Stimulated activated naive CD4-positive, alpha-beta T cell (primary cell): ENCODE measurements around the gene PCCA.
"Not testable (repeated sequence)": the region's sequence is repeated elsewhere in the genome, so short reads cannot be mapped to it uniquely, and the experiment has no call there.

Experiments
- DNase-seq, 6 experiments: peaks; one replicate each; lab custom pipeline; 2025; lab: John Stamatoyannopoulos, UW

PCCA gene

GRCh38 chr13:100141461-100141961, 52.6 kb downstream of the PCCA start:
- not testable (repeated sequence) for DNase-seq

- no peak for DNase-seq
Observed at GRCh38 chr13:100146534-100146933, 57.6 kb downstream of the PCCA start.

- no peak for DNase-seq
Observed at GRCh38 chr13:100147825-100148224, 58.9 kb downstream of the PCCA start.

GRCh38 chr13:100148422-100148821, 59.5 kb downstream of the PCCA start:
- DNase-seq: no peak

- no peak for DNase-seq
Observed at GRCh38 chr13:100149389-100149788, 60.5 kb downstream of the PCCA start.

GRCh38 chr13:100150711-100151110, 61.8 kb downstream of the PCCA start:
- DNase-seq: not testable (repeated sequence)

- no peak for DNase-seq
Observed at GRCh38 chr13:100154842-100155416, 66.0 kb downstream of the PCCA start.

- DNase-seq: no peak
Observed at GRCh38 chr13:100156788-100157187, 67.9 kb downstream of the PCCA start.

GRCh38 chr13:100158569-100158968, 69.7 kb downstream of the PCCA start:
- DNase-seq: no peak

- DNase-seq: no peak
Observed at GRCh38 chr13:100159584-100159983, 70.7 kb downstream of the PCCA start.

- no peak for DNase-seq
Observed at GRCh38 chr13:100160450-100160849, 71.6 kb downstream of the PCCA start.

GRCh38 chr13:100163375-100163774, 74.5 kb downstream of the PCCA start:
- DNase-seq: no peak

GRCh38 chr13:100173203-100173602, 84.3 kb downstream of the PCCA start:
- DNase-seq: no peak

- DNase-seq: not testable (repeated sequence)
Observed at GRCh38 chr13:100174455-100174854, 85.6 kb downstream of the PCCA start.

- no peak for DNase-seq
Observed at GRCh38 chr13:100175078-100175802, 86.3 kb downstream of the PCCA start.

GRCh38 chr13:100175803-100176182, 86.9 kb downstream of the PCCA start:
- no peak for DNase-seq

- DNase-seq: no peak
Observed at GRCh38 chr13:100176801-100177400, 88.0 kb downstream of the PCCA start.

GRCh38 chr13:100178309-100178708, 89.4 kb downstream of the PCCA start:
- no peak for DNase-seq

GRCh38 chr13:100179276-100179675, 90.4 kb downstream of the PCCA start:
- DNase-seq: no peak

- DNase-seq: peak in 2 of 6 experiments; percentile 2 to 5
Observed at GRCh38 chr13:100182900-100183490, 94.1 kb downstream of the PCCA start.

- DNase-seq: no peak
Observed at GRCh38 chr13:100184095-100184494, 95.2 kb downstream of the PCCA start.

- no peak for DNase-seq
Observed at GRCh38 chr13:100195568-100195967, 106.7 kb downstream of the PCCA start.

GRCh38 chr13:100196375-100196774, 107.5 kb downstream of the PCCA start:
- no peak for DNase-seq
